ENCODE results near the gene ADRM1.

The ADRM1 gene

GRCh38 chr20:62345681-62346370 is 43.0 kb downstream of the ADRM1 start:
- DNase-seq: no peak

DNA sequence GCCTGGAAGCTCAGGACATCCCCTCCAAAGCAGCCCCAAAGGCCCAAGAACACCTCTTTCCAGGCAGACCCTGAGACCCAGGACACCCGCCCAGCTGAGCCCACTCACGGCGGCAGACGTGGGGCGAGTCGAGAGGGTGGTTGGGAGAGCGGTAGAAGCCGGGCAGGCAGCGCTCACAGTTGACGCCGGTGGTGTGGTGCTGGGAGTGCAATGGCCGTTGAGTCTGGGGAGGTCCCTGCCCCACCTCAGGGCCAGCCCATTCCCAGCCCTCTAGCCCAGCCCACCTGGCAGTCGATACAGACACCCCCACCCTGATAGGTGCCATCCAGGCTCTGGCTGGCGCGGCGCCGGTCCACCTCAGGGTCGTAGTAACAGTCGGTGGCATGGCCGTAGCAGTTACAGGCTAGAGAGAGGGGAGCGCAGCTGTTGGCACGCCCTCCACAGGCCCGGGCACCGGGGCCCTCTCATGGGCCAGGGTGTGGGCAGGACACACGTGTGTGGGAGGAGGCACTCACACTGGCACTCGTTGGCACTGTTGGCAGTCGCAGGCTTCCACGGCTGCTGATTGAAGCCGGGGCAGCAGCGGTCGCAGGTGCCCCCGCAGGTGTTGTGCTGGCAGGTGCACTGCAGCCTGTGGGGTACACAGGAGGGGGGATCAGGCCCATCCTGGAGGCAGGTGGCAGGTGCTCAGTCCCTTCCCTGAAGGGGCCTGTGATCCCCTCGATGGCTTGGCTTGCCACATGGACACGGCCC is 43.8 kb downstream of the ADRM1 start:
- no peak for DNase-seq

GRCh38 chr20:62347151-62347404 is 44.3 kb downstream of the ADRM1 start:
- DNase-seq: no peak

DNA sequence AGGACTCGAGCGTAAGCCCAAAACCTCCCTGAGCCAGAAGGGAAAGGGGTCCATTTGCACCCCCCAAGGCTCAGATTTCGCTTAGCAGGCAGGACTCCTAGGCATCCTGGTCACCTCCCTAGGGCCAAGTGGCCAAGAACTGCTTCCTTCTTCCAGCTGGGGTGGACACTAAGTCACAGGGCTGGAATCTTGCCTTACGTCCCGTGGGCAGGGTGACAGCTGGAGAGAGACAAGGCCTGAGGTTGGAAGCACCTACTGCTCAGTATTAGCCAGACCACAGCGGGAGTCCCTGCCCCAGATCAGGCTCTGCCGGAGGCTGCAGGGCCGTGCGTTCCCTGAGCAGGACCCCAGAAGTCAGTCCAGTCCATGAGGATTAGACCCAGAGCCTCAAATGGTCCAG is 44.6 kb downstream of the ADRM1 start:
- DNase-seq: no peak

- DNase-seq: no peak
Observed at GRCh38 chr20:62348604-62349003, 45.8 kb downstream of the ADRM1 start.

DNA sequence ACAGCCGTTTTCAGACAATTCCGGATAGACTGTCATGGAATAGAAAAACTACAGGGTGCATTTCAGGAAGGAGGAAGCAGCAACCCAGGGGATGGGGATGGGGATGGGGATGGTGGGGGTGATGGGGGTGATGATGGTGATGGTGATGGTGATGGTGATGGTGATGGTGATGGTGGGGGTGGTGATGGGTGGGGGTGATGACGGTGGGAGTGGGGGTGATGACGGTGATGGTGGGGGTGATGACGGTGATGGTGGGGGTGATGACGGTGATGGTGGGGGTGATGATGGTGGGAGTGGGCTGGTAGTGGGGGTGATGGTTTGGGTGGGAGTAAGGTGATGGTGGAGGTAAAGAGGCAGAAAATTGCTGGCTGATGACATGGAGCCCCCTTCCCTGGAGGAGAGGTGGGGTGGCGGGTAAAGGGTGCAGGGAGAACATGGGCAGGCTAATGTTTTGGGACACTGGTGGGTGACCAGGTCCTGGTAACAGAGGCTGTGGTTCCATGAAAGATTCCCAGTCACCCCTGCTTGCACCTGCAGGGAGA is 46.8 kb downstream of the ADRM1 start:
- DNase-seq: no peak

GRCh38 chr20:62350098-62350628 is 47.4 kb downstream of the ADRM1 start:
- DNase-seq: no peak

DNA sequence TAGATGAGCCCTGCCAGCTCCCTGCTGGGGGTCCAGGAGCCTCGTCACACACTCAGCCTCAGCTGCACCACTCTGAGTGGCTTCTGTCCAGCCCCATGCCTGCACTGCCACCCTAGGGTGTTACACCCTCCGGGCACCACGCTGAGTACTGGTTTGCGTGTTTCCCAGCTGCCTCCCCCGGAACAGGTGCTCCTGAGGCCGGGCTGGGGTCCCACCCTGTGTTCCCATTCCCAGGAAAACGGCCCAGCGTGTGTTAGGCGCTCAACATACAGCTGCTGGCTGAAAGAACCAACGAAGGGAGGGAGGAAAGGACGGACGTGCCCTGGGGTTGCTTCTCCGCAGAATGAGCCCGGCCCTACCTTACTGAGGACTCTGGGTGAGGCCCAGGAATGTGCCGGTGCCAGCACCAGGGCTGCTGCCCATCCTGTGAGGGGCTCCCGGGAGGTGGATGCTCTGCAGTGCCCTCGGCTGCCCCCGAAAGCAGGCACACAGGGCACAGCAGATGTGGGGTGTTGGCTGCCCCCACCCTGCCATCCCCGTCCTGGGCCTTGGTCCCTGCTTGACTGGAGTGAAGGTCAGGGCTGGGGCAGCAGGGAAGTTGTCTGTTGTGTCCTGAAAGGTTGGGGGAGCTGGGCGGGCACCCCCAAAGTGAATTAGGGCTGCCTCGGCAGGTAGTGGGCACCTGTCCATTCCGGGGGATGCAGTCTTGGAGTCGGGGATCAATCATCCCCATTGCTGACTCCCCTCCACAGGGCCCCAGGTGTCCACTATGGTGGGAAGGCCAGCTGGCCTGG is 48.0 kb downstream of the ADRM1 start:
- DNase-seq: no peak

DNA sequence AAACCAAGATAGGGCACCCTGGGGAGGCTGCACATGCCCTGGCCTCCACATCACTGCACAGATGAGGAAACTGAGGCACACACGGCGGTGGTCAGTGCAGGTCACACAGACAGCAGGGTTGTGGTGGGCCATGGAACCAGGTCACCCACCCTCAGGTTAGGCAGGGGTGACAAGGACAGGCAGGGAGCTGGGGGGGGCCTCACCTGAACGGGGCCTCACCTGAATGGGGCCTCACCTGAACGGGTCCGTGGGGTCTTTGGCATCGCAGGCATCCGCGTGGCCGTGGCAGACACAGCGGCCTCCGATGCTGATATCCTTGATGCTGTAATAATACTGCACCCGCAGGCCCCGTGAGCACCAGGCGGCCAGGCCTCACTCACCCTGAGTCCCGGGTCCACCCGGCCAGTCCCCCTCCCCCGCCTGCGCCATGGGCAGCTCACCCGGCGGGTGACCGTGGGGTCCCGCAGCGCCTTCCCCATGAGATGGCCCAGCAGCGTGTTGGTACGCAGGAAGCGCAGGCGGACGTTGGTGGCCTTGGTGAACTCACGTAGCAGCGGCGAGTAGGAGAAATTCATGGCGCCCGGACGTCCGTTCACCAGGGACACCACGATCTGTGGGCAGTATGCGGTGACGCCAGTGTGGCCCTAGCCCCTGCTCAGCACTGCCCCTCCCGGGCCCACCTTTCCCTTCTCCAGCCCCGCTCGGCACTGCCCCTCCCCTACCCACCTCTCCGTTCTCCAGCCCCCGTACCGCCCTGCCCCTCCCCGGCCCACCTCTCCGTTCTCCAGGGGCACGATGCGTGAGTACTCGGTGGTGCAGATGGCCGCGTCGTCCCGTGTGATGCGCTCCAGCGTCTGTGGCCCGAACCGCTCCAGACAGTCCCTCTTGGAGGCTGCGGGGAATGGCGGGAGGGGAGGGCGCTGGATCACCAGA is 48.9 kb downstream of the ADRM1 start:
- DNase-seq: no peak

- no peak for DNase-seq
Observed at GRCh38 chr20:62352402-62353288, 49.8 kb downstream of the ADRM1 start.

DNA sequence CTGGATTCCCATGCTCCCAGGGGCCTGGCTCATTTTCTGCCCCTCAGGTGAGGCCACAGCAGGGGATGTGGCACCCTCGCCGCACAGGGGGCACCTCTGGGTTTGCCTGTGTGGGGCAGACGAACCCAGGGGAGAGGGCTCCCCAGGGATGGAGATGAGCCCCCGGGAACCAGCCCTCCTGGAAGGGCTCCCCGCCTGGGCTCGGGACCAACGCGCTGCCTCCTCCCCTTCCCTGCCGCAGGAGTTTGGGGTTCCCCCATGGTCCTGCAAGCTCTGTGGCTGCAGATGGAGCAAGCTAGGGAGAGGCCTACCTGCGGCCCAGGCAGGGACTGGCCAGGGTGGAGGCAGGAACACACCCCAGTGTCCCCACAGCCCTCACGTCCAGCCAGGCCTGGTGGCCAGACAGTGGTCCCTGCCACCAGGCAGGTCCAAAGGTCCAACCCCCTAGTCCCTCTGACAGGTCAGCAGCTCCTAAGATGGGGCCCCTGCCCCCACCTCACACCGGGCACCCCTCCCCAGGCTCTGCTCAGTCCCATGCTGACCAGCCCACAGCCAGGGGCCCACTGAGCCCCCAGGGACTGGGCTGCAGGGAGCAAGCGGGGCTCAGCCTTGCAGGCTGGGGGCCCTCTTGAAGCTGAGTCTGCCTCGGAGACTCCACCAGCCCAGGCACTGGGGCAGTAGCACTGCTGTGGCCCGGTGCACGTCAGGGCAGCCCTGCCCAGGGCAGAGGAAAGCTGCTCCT is 50.7 kb downstream of the ADRM1 start:
- no peak for DNase-seq

DNA sequence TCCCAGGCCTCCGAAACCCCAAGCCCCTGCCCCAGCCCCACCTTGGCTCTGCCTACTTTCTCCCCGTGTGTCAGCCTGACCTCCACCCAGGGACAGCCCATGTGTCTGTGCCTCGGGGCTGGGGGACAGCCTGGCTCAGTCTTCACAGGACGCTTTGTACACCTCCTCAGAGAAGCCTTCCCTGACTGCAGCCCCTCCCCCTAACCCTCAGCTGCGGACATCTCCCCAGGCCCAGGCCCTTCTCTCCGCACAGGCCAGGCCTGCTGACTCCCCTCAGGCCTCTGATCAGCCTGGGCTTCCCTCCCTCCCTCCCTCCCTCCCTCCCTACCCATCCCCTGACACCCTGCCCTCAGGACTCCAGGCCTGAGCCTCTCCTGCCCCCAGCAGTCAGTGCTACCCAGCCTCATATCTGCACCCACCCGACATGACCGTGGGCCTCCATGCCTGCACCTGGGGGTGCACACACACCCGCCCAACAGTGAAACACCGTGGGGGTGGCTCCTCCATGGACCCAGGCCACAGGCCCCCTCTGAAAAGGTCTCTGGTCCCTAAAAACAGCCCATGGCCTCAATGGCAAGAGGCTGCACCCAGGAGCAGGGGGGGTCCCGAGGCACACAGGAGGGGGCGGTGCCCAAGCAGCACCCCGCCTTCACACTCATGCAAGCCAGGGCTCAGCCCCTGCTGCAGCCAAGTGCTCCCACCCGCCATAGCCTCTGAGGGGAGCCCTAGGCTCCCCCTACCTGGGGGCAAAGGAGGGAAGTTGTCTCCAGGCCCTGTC is 51.4 kb downstream of the ADRM1 start:
- no peak for DNase-seq

DNA sequence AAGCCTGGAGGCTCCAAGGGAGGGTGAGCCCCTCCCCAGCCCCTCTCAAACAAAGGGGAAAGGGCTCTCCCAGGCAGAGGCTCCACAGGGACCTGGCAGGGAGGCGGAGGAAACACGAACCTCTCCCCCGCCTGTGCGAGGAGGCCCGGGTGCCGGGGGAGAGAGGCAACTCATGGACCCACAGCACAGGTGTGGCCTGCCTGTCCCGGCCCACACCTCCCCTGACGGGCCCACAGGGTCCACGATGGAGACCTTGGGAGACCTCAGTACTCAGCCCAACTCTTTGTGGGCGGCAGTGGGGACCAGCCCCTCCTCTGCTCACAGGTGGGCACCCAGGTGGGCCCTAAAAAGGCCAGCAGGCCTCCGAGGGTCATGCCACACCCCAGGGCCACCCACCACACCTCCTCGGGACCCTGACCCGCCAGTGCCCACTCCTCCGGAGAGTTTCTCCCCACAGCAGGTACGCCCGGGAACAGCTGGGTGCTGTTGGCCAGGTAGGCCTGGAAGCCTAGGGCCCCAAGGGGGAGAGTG is 52.1 kb downstream of the ADRM1 start:
- DNase-seq: no peak

- DNase-seq: no peak
Observed at GRCh38 chr20:62355516-62355877, 52.7 kb downstream of the ADRM1 start.

GRCh38 chr20:62355878-62356588 is 53.2 kb downstream of the ADRM1 start:
- DNase-seq: no peak

GRCh38 chr20:62356589-62357186 is 53.9 kb downstream of the ADRM1 start:
- no peak for DNase-seq

GRCh38 chr20:62357187-62357667 is 54.4 kb downstream of the ADRM1 start:
- no peak for DNase-seq

- no peak for DNase-seq
Observed at GRCh38 chr20:62357681-62358080, 54.9 kb downstream of the ADRM1 start.
